Panc1 (cell line): Measurements from ENCODE around the gene CASQ2. TPM values are rescaled to one million over a fixed set of nuclear protein-coding genes. Genes with fewer than 3 reads are reported as not detected.

Experiments
- ATAC-seq: fragments of 200-7000 bp; cut with Tn5 transposase; 2 replicates; pipeline ENCODE4 v1.9.1; 2020; ENCODE audit warnings: mild to moderate bottlenecking, moderate library complexity
- Bru-seq: library from RNA; stranded (reverse); fragments of 400-500 nt; gene quantifications from one replicate; lab custom pipeline; 2021; lab: Mats Ljungman, UMichigan
- BruChase-seq, 2 experiments: library from RNA; stranded (reverse); fragments of 400-500 nt; gene quantifications; one replicate each; lab custom pipeline; 2021; lab: Mats Ljungman, UMichigan
- BruUV-seq: library from RNA; stranded (reverse); fragments of 400-500 nt; replicated peaks from 2 replicates; lab custom pipeline; 2021; lab: Mats Ljungman, UMichigan
- CTCF ChIA-PET: fragments of 300-600 bp; sonication (Branson Sonifier 250); formaldehyde crosslinking; loops from one replicate; lab custom pipeline; 2022; ENCODE audit warnings: antibody characterized with exemption; lab: Charles Lee
- POLR2A ChIA-PET: fragments of 300-600 bp; sonication (Branson Sonifier 250); formaldehyde crosslinking; loops from one replicate; lab custom pipeline; 2022; ENCODE audit warnings: antibody characterized with exemption; lab: Charles Lee
- DNase-seq: peaks from one replicate; pipeline ENCODE4 v3.0.0-alpha.2; 2010; ENCODE audit warnings: low read depth, low spot score
- H3K27ac ChIP-seq: 2 replicates; pipeline ENCODE4 v1.5.1; 2011; ENCODE audit warnings: mild to moderate bottlenecking, low read length, inconsistent platforms
- H3K27me3 ChIP-seq: fragments of 200-500 bp; sonication (Bioruptor generic); 2 replicates; pipeline ENCODE4 v1.6.0; 2014; ENCODE audit warnings: low read length, inconsistent platforms; ENCODE audit not compliant: control insufficient read depth, insufficient read depth
- H3K36me3 ChIP-seq: fragments of 200-500 bp; sonication (Bioruptor generic); 2 replicates; pipeline ENCODE4 v1.5.1; 2014; ENCODE audit warnings: inconsistent platforms, mild to moderate bottlenecking, low read length, moderate library complexity; ENCODE audit not compliant: control insufficient read depth, insufficient read depth
- H3K4me1 ChIP-seq: 2 replicates; pipeline ENCODE4 v1.5.1; 2011; ENCODE audit warnings: inconsistent platforms, mild to moderate bottlenecking, low read length, moderate library complexity; ENCODE audit not compliant: control insufficient read depth, insufficient read depth
- H3K4me3 ChIP-seq, 2 experiments: 2 replicates each; pipeline ENCODE4 v1.5.1; 2011 to 2012; ENCODE audit warnings: low read depth in 2 of 2, low read length in 2 of 2, mild to moderate bottlenecking in 2 of 2, inconsistent platforms in 1 of 2, moderate library complexity in 1 of 2
- H3K9me3 ChIP-seq: fragments of 200-500 bp; sonication (Bioruptor generic); 2 replicates; pipeline ENCODE4 v1.5.1; 2014; ENCODE audit warnings: low read depth, mild to moderate bottlenecking, inconsistent platforms, low read length, moderate library complexity; ENCODE audit not compliant: control insufficient read depth, insufficient read depth
- POLR2AphosphoS5 ChIP-seq: IDR thresholded peaks from 2 replicates; pipeline ENCODE4 v1.6.1; 2012; ENCODE audit warnings: mild to moderate bottlenecking, low read depth, low read length, moderate library complexity
- SIN3A ChIP-seq: IDR thresholded peaks from 2 replicates; pipeline ENCODE4 v1.6.1; 2012; ENCODE audit warnings: low read depth, mild to moderate bottlenecking, low read length, moderate library complexity, borderline replicate concordance; ENCODE audit not compliant: insufficient read depth
- TCF7L2 ChIP-seq: IDR thresholded peaks from 2 replicates; pipeline ENCODE4 v1.6.1; 2011; ENCODE audit warnings: mild to moderate bottlenecking, low read depth, low read length, inconsistent platforms
- in situ Hi-C: cut with HindIII; loops from 2 replicates; pipeline ENCODE4 v1.10.0; 2016; ENCODE audit warnings: low sequenced_read_pairs, low pct_unique_long_range_greater_than_20kb
- intact Hi-C: fragments of 100-400 bp; cut with micrococcal nuclease; formaldehyde crosslinking; loops from one replicate; pipeline ENCODE4 v1.10.0; 2022; ENCODE audit not compliant: unreplicated experiment
- long read RNA-seq: library from polyadenylated mRNA; unstranded; transcript quantifications from one replicate; pipeline ENCODE4 v2.0.0, GENCODE V29; 2021; ENCODE audit not compliant: unreplicated experiment
- polyA plus RNA-seq: library from polyadenylated mRNA; unstranded; fragments of >200 nt; gene quantifications from one replicate; pipeline ENCODE4 v1.2.1, GENCODE V29; 2012; ENCODE audit warnings: missing spikeins; ENCODE audit not compliant: insufficient read length
- total RNA-seq: library from RNA; stranded (reverse); gene quantifications from one replicate; pipeline ENCODE4 v1.2.1, GENCODE V29; 2021; ENCODE audit not compliant: unreplicated experiment
- TF ChIP-seq, protein P1 (sequence below): fragments of 450-650 bp; IDR thresholded peaks from 2 replicates; pipeline ENCODE4 v1.5.1; 2017; ENCODE audit warnings: mild to moderate bottlenecking
- TF ChIP-seq, protein P2 (sequence below), 2 experiments: IDR thresholded peaks; 2 replicates each; pipeline ENCODE4 v1.6.1; 2011 to 2012; ENCODE audit warnings: low read depth in 2 of 2, control low read depth in 1 of 2, low read length in 1 of 2, mild to moderate bottlenecking in 1 of 2, moderate library complexity in 1 of 2; ENCODE audit not compliant: insufficient read depth in 1 of 2

Gene CASQ2
- total RNA-seq (not detected), Bru-seq, nascent RNA (not detected), BruChase-seq, experiment 1, labeled RNA remaining after a 2-hour chase (not detected), BruChase-seq, experiment 2, labeled RNA remaining after a 6-hour chase (not detected)
- polyA plus RNA-seq: not detected
- long read RNA-seq: 0 reads

DNA sequence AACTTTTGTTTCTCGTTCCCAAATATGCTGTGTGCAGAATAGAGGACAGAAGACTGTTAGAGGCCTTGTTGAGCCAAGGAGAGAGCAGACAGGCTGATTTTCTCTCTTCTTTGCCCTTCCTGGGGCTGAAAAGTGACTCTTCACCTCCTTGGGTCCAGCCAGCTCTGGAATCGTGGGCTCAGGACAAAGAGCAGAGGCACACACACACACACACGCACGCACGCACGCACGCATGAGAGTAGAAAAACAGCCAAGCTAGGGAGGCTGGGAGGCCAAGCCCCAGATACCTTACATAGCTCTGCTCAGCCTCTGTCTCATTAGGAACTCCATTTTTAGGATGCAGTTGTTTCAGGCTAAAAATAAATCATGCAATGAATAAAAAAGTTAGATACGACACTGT lies at the start of gene CASQ2:
Gene CASQ2 (minus strand): TSS at position 166 of the 400 bp plus-strand sequence. CDS start 173 bp downstream, outside the sequence.
- Histone ChIP-seq H3K36me3 (no peaks in the 10 kb centered on the region), H3K9me3 (no peaks in the 10 kb centered on the region), H3K27ac (no peak within 1 kb of the TSS), H3K27me3 (no peaks in the 10 kb centered on the region), H3K4me1 (no peaks in the 10 kb centered on the region), H3K4me3 (no peak within 1 kb of the TSS)
- DNase-seq (no peak), ATAC-seq (no peak)
- intact Hi-C loops (no loop called here), in situ Hi-C loops (no loop called here)
- TF ChIP-seq TCF7L2 (no peak), SIN3A (no peak), POLR2AphosphoS5 (no peak)
- TF ChIP-seq, protein P1, sequence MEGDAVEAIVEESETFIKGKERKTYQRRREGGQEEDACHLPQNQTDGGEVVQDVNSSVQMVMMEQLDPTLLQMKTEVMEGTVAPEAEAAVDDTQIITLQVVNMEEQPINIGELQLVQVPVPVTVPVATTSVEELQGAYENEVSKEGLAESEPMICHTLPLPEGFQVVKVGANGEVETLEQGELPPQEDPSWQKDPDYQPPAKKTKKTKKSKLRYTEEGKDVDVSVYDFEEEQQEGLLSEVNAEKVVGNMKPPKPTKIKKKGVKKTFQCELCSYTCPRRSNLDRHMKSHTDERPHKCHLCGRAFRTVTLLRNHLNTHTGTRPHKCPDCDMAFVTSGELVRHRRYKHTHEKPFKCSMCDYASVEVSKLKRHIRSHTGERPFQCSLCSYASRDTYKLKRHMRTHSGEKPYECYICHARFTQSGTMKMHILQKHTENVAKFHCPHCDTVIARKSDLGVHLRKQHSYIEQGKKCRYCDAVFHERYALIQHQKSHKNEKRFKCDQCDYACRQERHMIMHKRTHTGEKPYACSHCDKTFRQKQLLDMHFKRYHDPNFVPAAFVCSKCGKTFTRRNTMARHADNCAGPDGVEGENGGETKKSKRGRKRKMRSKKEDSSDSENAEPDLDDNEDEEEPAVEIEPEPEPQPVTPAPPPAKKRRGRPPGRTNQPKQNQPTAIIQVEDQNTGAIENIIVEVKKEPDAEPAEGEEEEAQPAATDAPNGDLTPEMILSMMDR: no peak
- TF ChIP-seq, protein P2, sequence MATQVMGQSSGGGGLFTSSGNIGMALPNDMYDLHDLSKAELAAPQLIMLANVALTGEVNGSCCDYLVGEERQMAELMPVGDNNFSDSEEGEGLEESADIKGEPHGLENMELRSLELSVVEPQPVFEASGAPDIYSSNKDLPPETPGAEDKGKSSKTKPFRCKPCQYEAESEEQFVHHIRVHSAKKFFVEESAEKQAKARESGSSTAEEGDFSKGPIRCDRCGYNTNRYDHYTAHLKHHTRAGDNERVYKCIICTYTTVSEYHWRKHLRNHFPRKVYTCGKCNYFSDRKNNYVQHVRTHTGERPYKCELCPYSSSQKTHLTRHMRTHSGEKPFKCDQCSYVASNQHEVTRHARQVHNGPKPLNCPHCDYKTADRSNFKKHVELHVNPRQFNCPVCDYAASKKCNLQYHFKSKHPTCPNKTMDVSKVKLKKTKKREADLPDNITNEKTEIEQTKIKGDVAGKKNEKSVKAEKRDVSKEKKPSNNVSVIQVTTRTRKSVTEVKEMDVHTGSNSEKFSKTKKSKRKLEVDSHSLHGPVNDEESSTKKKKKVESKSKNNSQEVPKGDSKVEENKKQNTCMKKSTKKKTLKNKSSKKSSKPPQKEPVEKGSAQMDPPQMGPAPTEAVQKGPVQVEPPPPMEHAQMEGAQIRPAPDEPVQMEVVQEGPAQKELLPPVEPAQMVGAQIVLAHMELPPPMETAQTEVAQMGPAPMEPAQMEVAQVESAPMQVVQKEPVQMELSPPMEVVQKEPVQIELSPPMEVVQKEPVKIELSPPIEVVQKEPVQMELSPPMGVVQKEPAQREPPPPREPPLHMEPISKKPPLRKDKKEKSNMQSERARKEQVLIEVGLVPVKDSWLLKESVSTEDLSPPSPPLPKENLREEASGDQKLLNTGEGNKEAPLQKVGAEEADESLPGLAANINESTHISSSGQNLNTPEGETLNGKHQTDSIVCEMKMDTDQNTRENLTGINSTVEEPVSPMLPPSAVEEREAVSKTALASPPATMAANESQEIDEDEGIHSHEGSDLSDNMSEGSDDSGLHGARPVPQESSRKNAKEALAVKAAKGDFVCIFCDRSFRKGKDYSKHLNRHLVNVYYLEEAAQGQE (IDR thresholded peaks at IDR 0.05; ENCODE audit: insufficient read depth in 1 of 2, low read depth in 2 of 2, low read length in 1 of 2): no peak
- BruUV-seq: no TSS peak
- CTCF ChIA-PET: no interaction called here
- POLR2A ChIA-PET: no interaction called here

DNA sequence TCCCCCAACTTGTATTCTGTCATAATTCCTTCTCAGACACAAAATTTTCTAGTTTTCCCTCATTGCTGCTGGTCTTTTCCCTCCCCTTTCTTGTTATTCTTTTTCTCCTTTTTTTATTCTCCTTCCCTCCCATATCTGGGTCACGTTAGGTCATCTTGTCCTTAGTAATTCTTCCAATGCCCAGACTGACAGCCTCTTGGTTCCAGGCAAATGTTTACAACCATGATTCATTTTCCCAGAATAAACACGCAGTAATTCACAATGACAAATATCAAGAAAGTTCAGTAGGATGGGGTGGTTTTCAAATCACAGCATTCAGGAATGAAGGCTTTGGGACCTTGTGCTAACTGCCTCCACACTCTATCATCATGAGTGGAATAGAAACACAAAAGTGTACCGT lies 47.2 kb upstream of the CASQ2 start:
- intact Hi-C loops: no loop called here
- in situ Hi-C loops: no loop called here
- no peak overlapping the region for H3K27ac ChIP-seq
- no peaks in the 10 kb centered on the region for H3K4me1 ChIP-seq
- no peak for DNase-seq
- ATAC-seq: no peak
- no peak overlapping the region for H3K4me3 ChIP-seq
- POLR2A ChIA-PET: no interaction called here
- CTCF ChIA-PET: no interaction called here
- no peaks in the 10 kb centered on the region for H3K36me3 ChIP-seq
- TF ChIP-seq TCF7L2 (no peak), SIN3A (no peak)
- TF ChIP-seq, protein P1: no peak
- BruUV-seq: no TSS peak
- H3K27me3 ChIP-seq: no peaks in the 10 kb centered on the region; the same call in 1 of the 2 replicates
- H3K9me3 ChIP-seq: no peaks in the 10 kb centered on the region
